Measurements from ENCODE around the gene ALPG.

DNA sequence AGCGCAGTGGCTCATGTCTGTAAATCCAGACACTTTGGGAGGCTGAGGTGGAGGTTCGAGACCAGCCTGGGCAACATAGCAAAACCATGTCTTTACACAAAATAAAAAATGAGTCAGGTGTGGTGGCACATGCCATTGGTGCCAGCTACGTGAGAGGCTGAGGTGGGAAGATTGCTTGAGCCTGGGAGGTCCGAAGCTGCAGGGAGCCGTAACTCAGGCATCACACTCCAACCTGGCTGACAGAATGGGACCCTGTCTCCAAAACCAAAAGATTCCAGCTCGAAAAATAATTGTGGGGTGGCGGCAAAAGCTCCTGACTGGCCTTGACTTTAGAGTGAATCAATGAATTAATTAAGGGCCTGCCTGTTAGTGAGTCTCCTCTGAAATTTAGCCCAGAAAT lies 29.3 kb upstream of the ALPG start:
- no peak for TF ChIP-seq POLR2AphosphoS5 (IDR thresholded peaks at IDR 0.05)
- TF ChIP-seq, protein P1, sequence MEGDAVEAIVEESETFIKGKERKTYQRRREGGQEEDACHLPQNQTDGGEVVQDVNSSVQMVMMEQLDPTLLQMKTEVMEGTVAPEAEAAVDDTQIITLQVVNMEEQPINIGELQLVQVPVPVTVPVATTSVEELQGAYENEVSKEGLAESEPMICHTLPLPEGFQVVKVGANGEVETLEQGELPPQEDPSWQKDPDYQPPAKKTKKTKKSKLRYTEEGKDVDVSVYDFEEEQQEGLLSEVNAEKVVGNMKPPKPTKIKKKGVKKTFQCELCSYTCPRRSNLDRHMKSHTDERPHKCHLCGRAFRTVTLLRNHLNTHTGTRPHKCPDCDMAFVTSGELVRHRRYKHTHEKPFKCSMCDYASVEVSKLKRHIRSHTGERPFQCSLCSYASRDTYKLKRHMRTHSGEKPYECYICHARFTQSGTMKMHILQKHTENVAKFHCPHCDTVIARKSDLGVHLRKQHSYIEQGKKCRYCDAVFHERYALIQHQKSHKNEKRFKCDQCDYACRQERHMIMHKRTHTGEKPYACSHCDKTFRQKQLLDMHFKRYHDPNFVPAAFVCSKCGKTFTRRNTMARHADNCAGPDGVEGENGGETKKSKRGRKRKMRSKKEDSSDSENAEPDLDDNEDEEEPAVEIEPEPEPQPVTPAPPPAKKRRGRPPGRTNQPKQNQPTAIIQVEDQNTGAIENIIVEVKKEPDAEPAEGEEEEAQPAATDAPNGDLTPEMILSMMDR (IDR thresholded peaks at IDR 0.05): no peak

Data from breast epithelium (tissue), 3 donors.